B cell (primary cell): ENCODE results near the gene FXYD1. TPM values are rescaled to one million over a fixed set of nuclear protein-coding genes. Genes with fewer than 3 reads are reported as not detected.

Experiments used
- ATAC-seq: fragments of 200-7000 bp; cut with Tn5 transposase; one replicate; pipeline ENCODE4 v1.10.0; 2021; ENCODE audit warnings: low read depth, mild to moderate bottlenecking, moderate number of reproducible peaks, moderate library complexity
- CTCF ChIA-PET: fragments of 350-600 bp; sonication (Branson Sonifier 250); formaldehyde crosslinking; loops from one replicate; lab custom pipeline; 2021; ENCODE audit warnings: antibody characterized with exemption, inconsistent platforms; lab: Charles Lee
- POLR2A ChIA-PET: fragments of 350-600 bp; sonication (Branson Sonifier 250); formaldehyde crosslinking; loops from one replicate; lab custom pipeline; 2021; ENCODE audit warnings: antibody characterized with exemption; lab: Charles Lee
- DNase-seq: peaks from one replicate; pipeline ENCODE4 v3.0.0; 2013
- H2AFZ ChIP-seq: 2 replicates; pipeline ENCODE4 v1.6.1; 2012; ENCODE audit warnings: mild to moderate bottlenecking, low read depth, low read length; ENCODE audit not compliant: insufficient read depth, poor library complexity, severe bottlenecking
- H3K27ac ChIP-seq, 2 donors: 1 replicate in 1 of 2; 2 replicates in 1 of 2; pipeline ENCODE4 v1.5.1; 2012 to 2013; ENCODE audit warnings: low read length in 2 of 2, mild to moderate bottlenecking in 2 of 2, moderate library complexity in 1 of 2
- H3K27me3 ChIP-seq, 4 experiments: fragments of 200-600 bp in 1 of 4; sonication (generic) in 1 of 4; replicated peaks in 1 of 4; 1 replicate in 2 of 4; 2 replicates in 2 of 4; pipeline versions ENCODE4 v1.6.1 to v1.7.0; 2013 to 2016; ENCODE audit warnings: low read length in 3 of 4, mild to moderate bottlenecking in 2 of 4, mixed read lengths in 1 of 4, moderate library complexity in 1 of 4; ENCODE audit not compliant: insufficient read depth in 4 of 4, control insufficient read depth in 3 of 4; ENCODE audit errors: control extremely low read depth in 1 of 4
- H3K36me3 ChIP-seq, 2 experiments: replicated peaks in 1 of 2; 1 replicate in 1 of 2; 2 replicates in 1 of 2; pipeline versions ENCODE4 v1.6.1 to v1.7.1; 2013; ENCODE audit warnings: low read length in 1 of 2; ENCODE audit not compliant: insufficient read depth in 2 of 2, control insufficient read depth in 1 of 2; ENCODE audit errors: control extremely low read depth in 1 of 2, extremely low read depth in 1 of 2
- H3K4me1 ChIP-seq, 2 donors: fragments of 200-600 bp in 1 of 2; sonication (generic) in 1 of 2; 1 replicate in 1 of 2; 2 replicates in 1 of 2; pipeline versions ENCODE4 v1.5.1 to v1.6.1; 2013 to 2017; ENCODE audit warnings: low read length in 2 of 2; ENCODE audit not compliant: control insufficient read depth in 2 of 2, insufficient read depth in 2 of 2
- H3K4me2 ChIP-seq: replicated peaks from 2 replicates; pipeline ENCODE3; 2012; ENCODE audit warnings: mild to moderate bottlenecking, low read depth, low read length; ENCODE audit not compliant: poor library complexity, severe bottlenecking
- H3K4me3 ChIP-seq, 5 experiments: fragments of 200-600 bp in 1 of 5; sonication (generic) in 1 of 5; 1 replicate in 3 of 5; 2 replicates in 2 of 5; pipeline versions ENCODE4 v1.5.1 to v1.7.0; 2011 to 2016; ENCODE audit warnings: low read length in 4 of 5, mild to moderate bottlenecking in 4 of 5, low read depth in 2 of 5, control low read depth in 1 of 5, moderate library complexity in 1 of 5; ENCODE audit not compliant: insufficient read depth in 1 of 5; ENCODE audit errors: control extremely low read depth in 1 of 5, extremely low read depth in 1 of 5
- H3K79me2 ChIP-seq: fragments of 200-600 bp; sonication (generic); one replicate; pipeline ENCODE4 v1.6.0; 2016; ENCODE audit warnings: low read length; ENCODE audit not compliant: control insufficient read depth, insufficient read depth
- H3K9ac ChIP-seq: fragments of 200-600 bp; sonication (generic); 2 replicates; pipeline ENCODE4 v1.6.1; 2017; ENCODE audit warnings: mild to moderate bottlenecking, low read length, moderate library complexity
- H3K9me3 ChIP-seq, 3 donors: one replicate each; pipeline versions ENCODE4 v1.6.1 to v1.7.1; 2013; ENCODE audit warnings: low read length in 2 of 3; ENCODE audit not compliant: control insufficient read depth in 2 of 3, insufficient read depth in 1 of 3; ENCODE audit errors: control extremely low read depth in 1 of 3
- H4K20me1 ChIP-seq: 2 replicates; pipeline ENCODE4 v1.6.0; 2012; ENCODE audit warnings: mild to moderate bottlenecking, low read length; ENCODE audit not compliant: insufficient read depth, control insufficient read depth, poor library complexity, severe bottlenecking
- H3K27ac Mint-ChIP-seq: one replicate; pipeline ENCODE4 v1.8.0; 2021; ENCODE audit warnings: mixed read lengths
- H3K27me3 Mint-ChIP-seq: one replicate; pipeline ENCODE4 v1.8.0; 2021; ENCODE audit warnings: mixed read lengths
- H3K4me1 Mint-ChIP-seq: one replicate; pipeline ENCODE4 v1.8.0; 2021; ENCODE audit warnings: mixed read lengths
- H3K4me3 Mint-ChIP-seq: one replicate; pipeline ENCODE4 v1.8.0; 2021; ENCODE audit warnings: mixed read lengths
- H3K9me3 Mint-ChIP-seq: one replicate; pipeline ENCODE4 v1.8.0; 2022; ENCODE audit warnings: mixed read lengths; ENCODE audit not compliant: insufficient read depth
- CTCF ChIP-seq: fragments of 200-600 bp; IDR thresholded peaks from one replicate; pipeline ENCODE4 v1.8.0; 2022; ENCODE audit warnings: antibody characterized with exemption, mild to moderate bottlenecking
- EZH2 ChIP-seq: IDR thresholded peaks from 2 replicates; pipeline ENCODE4 v1.6.1; 2012; ENCODE audit warnings: borderline replicate concordance, low read depth, mild to moderate bottlenecking, moderate library complexity, low read length; ENCODE audit not compliant: insufficient read depth, poor library complexity, severe bottlenecking
- WGBS: methylation state at CpG from one replicate; pipeline ENCODE4 v1.1.5; 2013; ENCODE audit warnings: missing lambda C conversion rate; ENCODE audit not compliant: insufficient coverage; 5-methylcytosine and 5-hydroxymethylcytosine counted together
- intact Hi-C: fragments of 100-400 bp; cut with micrococcal nuclease; formaldehyde crosslinking; loops from one replicate; pipeline ENCODE4 v1.10.0; 2022
- polyA plus RNA-seq: library from polyadenylated mRNA; depleted of rRNA; stranded (reverse); fragments of >200 nt; gene quantifications from 2 replicates; pipeline ENCODE4 v1.2.3, GENCODE V29; 2012
- total RNA-seq, 2 donors: library from RNA; stranded (reverse); fragments of 120-200 nt in 1 of 2; gene quantifications; 1 replicate in 1 of 2; 2 replicates in 1 of 2; pipeline versions ENCODE4 v1.2.3 to v1.2.4, GENCODE V29; 2013 to 2022

The FXYD1 gene
- total and polyA plus RNA-seq, 2 donors (not counting 1 experiment from before 2014, with no cell fraction given): 3.1 to 4.7 TPM

DNA sequence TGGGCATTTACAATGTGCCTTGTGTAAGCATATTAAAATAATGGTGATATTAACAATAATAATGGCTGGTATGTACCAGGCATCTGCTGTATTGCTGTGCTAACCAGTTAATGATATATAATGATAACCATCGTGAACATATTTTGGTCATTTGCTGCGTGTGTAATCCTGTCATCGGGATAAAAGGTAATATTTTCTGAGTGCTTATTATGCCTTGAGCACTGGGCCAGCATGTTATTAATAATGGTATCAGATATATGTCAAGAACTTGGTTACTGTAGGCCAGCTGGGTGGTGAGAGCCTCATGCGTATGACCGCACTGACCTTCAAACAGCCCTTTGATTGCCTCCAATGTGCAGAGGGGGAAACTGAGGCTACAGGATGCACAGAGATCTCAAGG lies 45.2 kb upstream of the FXYD1 start:
- TF ChIP-seq EZH2: no peak
- no peak for TF ChIP-seq CTCF
- Histone ChIP-seq H3K4me1 (peaks cover 23% of the 10 kb centered on the region in 2 donors), H3K27ac (no peak overlapping the region), H3K9me3 (no peaks in the 10 kb centered on the region), H3K4me3 (no peak overlapping the region), H3K36me3 (no peaks in the 10 kb centered on the region), H3K9ac (no peak overlapping the region), H4K20me1 (no peaks in the 10 kb centered on the region), H3K27me3 (no peaks in the 10 kb centered on the region), H3K4me2 (no peak overlapping the region), H3K79me2 (no peaks in the 10 kb centered on the region), H2AFZ (no peak overlapping the region)
- intact Hi-C loops: loop anchor here (5.0 kb wide), 1 partner anchor 36 kb away; no protein-coding TSS in a partner anchor
- Mint-ChIP-seq H3K27ac (no peak overlapping the region), H3K27me3 (no peaks in the 10 kb centered on the region), H3K4me3 (no peak overlapping the region), H3K4me1 (peaks cover 12% of the 10 kb centered on the region), H3K9me3 (no peaks in the 10 kb centered on the region)
- WGBS: 96% methylated on average over 5 of the region's 5 CpGs
- CTCF ChIA-PET: interaction anchor here (0.5 to 14.9 kb wide), 4 partner anchors 28 to 106 kb away, joined by 3 to 192 read pairs (median 5); no protein-coding TSS in a partner anchor
- no peak for DNase-seq
- no peak for ATAC-seq
- POLR2A ChIA-PET: no interaction called here

DNA sequence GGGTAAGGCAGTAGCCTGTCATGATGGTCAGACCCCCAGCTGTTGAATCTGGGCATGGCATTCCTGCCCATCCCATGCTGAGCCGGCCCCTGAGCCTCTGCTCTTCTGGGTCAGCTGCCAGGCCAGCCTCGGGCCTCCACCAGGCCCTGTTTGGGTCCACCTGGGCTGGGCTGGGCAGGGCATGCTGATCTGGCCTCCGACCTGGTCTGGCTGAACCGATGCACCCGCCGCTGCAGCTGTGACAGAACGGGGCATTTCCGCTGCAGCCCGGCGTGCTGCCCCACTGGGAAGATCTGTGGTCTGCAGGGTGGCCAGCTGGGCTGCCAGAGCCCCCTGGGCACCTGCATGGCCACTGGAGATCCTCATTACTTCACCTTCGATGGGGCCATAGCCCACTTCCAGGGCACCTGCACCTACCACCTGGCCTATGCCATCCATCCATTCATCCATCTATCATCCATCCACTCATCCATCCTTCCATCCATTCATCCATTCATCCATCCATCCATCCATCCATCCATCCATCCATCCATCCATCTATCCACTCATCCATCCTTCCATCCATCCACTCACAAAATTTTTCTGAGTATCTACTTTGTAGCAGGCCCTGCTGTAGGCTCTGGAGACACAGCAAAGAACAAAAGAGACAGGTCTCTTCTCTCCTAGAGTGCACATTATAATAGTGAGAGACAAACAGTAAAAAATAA lies 44.5 kb upstream of the FXYD1 start:
- no peak overlapping the region for H3K4me3 ChIP-seq
- H3K27ac ChIP-seq: no peak overlapping the region
- no peak overlapping the region for H3K4me2 ChIP-seq
- 81% methylated on average over 11 of the region's 11 CpGs for WGBS
- DNase-seq: no peak
- H2AFZ ChIP-seq: no peak overlapping the region
- POLR2A ChIA-PET: no interaction called here
- no peaks in the 10 kb centered on the region for H3K36me3 ChIP-seq
- H3K4me1 ChIP-seq: peaks cover 16 to 17% of the 10 kb centered on the region in 2 donors
- no peak overlapping the region for H3K9ac ChIP-seq
- H3K27me3 ChIP-seq: no peaks in the 10 kb centered on the region
- intact Hi-C loops: loop anchor here (5.0 kb wide), 1 partner anchor 37 kb away; no protein-coding TSS in a partner anchor
- no peaks in the 10 kb centered on the region for H4K20me1 ChIP-seq
- TF ChIP-seq CTCF (no peak), EZH2 (no peak)
- peaks cover 8% of the 10 kb centered on the region for H3K4me1 Mint-ChIP-seq
- no peaks in the 10 kb centered on the region for H3K79me2 ChIP-seq
- CTCF ChIA-PET: interaction anchor here (0.7 to 14.9 kb wide), 3 partner anchors 28 to 56 kb away, joined by 3 to 192 read pairs (median 7); no protein-coding TSS in a partner anchor
- H3K4me3 Mint-ChIP-seq: no peak overlapping the region
- H3K27ac Mint-ChIP-seq: no peak overlapping the region
- no peaks in the 10 kb centered on the region for H3K9me3 ChIP-seq
- no peaks in the 10 kb centered on the region for H3K27me3 Mint-ChIP-seq
- H3K9me3 Mint-ChIP-seq: no peaks in the 10 kb centered on the region
- no peak for ATAC-seq
